GM10266 (cell line): ENCODE measurements around the gene LNP1.
"Not testable (repeated sequence)": the region's sequence is repeated elsewhere in the genome, so short reads cannot be mapped to it uniquely, and the experiment has no call there.

ENCODE experiments used
- DNase-seq: peaks from one replicate; pipeline ENCODE4 v3.0.0; 2012; ENCODE audit errors: extremely low spot score
- TF ChIP-seq, protein P1 (sequence below): IDR thresholded peaks from 2 replicates; pipeline ENCODE4 v1.5.1; 2012; ENCODE audit warnings: mild to moderate bottlenecking, low read depth; ENCODE audit not compliant: control insufficient read depth, insufficient read depth; ENCODE audit errors: missing control alignments

Gene LNP1

GRCh38 chr3:100400780-100401673, at the start of gene LNP1, which contains the start of gene TOMM70:
Gene LNP1 (plus strand): TSS chr3:100401539. CDS start chr3:100429730, 28,191 bp downstream.
Gene TOMM70 (minus strand): TSS chr3:100401089. CDS start chr3:100400949, 140 bp downstream.
- peak; percentile 91 for DNase-seq
- TF ChIP-seq, protein P1, sequence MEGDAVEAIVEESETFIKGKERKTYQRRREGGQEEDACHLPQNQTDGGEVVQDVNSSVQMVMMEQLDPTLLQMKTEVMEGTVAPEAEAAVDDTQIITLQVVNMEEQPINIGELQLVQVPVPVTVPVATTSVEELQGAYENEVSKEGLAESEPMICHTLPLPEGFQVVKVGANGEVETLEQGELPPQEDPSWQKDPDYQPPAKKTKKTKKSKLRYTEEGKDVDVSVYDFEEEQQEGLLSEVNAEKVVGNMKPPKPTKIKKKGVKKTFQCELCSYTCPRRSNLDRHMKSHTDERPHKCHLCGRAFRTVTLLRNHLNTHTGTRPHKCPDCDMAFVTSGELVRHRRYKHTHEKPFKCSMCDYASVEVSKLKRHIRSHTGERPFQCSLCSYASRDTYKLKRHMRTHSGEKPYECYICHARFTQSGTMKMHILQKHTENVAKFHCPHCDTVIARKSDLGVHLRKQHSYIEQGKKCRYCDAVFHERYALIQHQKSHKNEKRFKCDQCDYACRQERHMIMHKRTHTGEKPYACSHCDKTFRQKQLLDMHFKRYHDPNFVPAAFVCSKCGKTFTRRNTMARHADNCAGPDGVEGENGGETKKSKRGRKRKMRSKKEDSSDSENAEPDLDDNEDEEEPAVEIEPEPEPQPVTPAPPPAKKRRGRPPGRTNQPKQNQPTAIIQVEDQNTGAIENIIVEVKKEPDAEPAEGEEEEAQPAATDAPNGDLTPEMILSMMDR = no peak

DNA sequence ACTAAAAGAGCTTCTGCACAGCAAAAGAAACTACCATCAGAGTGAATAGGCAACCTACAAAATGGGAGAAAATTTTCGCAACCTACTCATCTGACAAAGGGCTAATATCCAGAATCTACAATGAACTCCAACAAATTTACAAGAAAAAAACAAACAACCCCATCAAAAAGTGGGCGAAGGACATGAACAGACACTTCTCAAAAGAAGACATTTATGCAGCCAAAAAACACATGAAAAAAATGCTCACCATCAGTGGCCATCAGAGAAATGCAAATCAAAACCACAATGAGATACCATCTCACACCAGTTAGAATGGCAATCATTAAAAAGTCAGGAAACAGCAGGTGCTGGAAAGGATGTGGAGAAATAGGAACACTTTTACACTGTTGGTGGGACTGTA, 49.6 kb upstream of the LNP1 start:
- DNase-seq = not testable (repeated sequence)

GRCh38 chr3:100352296-100353231, 48.8 kb upstream of the LNP1 start:
- TF ChIP-seq, protein P1 = no peak
- no peak for DNase-seq

- no peak for DNase-seq
- TF ChIP-seq, protein P1 = no peak
Observed at GRCh38 chr3:100354850-100355249, 46.5 kb upstream of the LNP1 start.

- DNase-seq = no peak
- TF ChIP-seq, protein P1 = no peak
Observed at GRCh38 chr3:100358413-100358812, 42.9 kb upstream of the LNP1 start.

- DNase-seq = no peak
- TF ChIP-seq, protein P1 = no peak
Observed at GRCh38 chr3:100359035-100359434, 42.3 kb upstream of the LNP1 start.

DNA sequence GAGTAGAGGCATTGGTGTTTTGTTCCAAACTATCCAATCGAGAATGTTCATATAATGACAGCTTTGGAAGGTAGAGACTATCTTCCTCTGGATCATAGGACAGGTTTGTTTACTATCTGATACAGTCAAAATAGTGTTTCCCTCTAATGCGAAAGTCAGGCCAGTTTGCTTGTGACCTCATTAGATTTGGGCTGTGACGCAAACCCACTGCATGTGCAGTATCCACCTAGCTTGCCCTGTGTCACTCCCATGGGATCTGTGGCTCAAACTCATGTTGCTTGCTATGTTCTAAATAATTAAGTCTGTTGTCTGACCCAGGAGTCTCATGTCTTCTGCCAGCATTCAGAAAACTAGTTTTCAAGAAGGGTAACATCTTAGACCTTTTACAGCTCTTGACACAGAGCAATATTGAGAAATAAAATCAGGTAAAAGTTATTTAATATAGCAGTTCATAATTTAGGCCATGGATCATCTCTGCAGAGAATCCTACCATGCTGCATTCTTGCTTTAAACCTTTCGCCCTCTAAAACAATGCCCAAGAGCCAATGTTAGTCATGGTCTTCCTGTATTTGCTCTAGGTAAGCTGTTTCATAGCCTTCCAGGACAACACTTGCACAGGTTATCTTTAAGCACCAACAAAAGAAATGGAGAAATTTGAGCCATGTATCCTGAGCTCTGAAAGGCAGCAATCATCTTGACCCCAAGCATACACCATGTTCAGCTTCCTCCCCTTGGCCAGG, 40.4 kb upstream of the LNP1 start:
- TF ChIP-seq, protein P1 = no peak
- no peak for DNase-seq
